K562 (cell line): ENCODE results near the gene MAZ. TPM values are rescaled to one million over a fixed set of nuclear protein-coding genes. Genes with fewer than 3 reads are reported as not detected.

ENCODE experiments used
- ARID1B ChIP-seq: fragments of 450-650 bp; IDR thresholded peaks from 2 replicates; pipeline ENCODE4 v1.6.1; 2016; ENCODE audit warnings: antibody characterized with exemption, mild to moderate bottlenecking, inconsistent platforms
- ARID2 ChIP-seq: fragments of 450-650 bp; IDR thresholded peaks from 2 replicates; pipeline ENCODE4 v1.6.1; 2017; ENCODE audit warnings: antibody characterized with exemption, mild to moderate bottlenecking
- CBFA2T3 ChIP-seq: fragments of 450-650 bp; IDR thresholded peaks from 2 replicates; pipeline ENCODE4 v1.6.1; 2017
- FOXA3 ChIP-seq, 2 experiments: fragments of 450-650 bp in 1 of 2; sonication (generic) in 1 of 2; formaldehyde crosslinking; IDR thresholded peaks in 1 of 2; conservative IDR thresholded peaks in 1 of 2; 2 replicates each; pipeline versions ENCODE4 v1.4.0 to v1.8.0; 2020 to 2022; ENCODE audit warnings: mild to moderate bottlenecking in 2 of 2, missing genetic modification reagents in 1 of 2
- HEY1 ChIP-seq: fragments of 250-450 bp; sonication (Bioruptor Pico); IDR thresholded peaks from 2 replicates; pipeline ENCODE4 v1.5.0; 2020; ENCODE audit warnings: mild to moderate bottlenecking, moderate library complexity, borderline replicate concordance
- HMG20B ChIP-seq: fragments of 250-450 bp; sonication (Bioruptor Pico); IDR thresholded peaks from 2 replicates; pipeline ENCODE4 v1.5.0; 2021; ENCODE audit warnings: mild to moderate bottlenecking
- POLR2AphosphoS2 ChIP-seq: IDR thresholded peaks from 2 replicates; pipeline ENCODE4 v1.6.1; 2012; ENCODE audit warnings: low read length, improper control_type of control experiment
- PTTG1 ChIP-seq: fragments of 450-650 bp; IDR thresholded peaks from 2 replicates; pipeline ENCODE4 v1.6.1; 2016; ENCODE audit warnings: low read depth, mild to moderate bottlenecking, missing genetic modification characterization, missing compliant biosample characterization
- TAL1 ChIP-seq: fragments of 450-650 bp; IDR thresholded peaks from 2 replicates; pipeline ENCODE4 v1.6.1; 2016; ENCODE audit warnings: mild to moderate bottlenecking
- TCF3 ChIP-seq: sonication (generic); formaldehyde crosslinking; IDR thresholded peaks from 2 replicates; pipeline ENCODE4 v1.4.0; 2020; ENCODE audit warnings: mild to moderate bottlenecking, missing genetic modification reagents
- ZKSCAN1 ChIP-seq: fragments of 150-350 bp; IDR thresholded peaks from 2 replicates; pipeline ENCODE4 v1.6.1; 2016; ENCODE audit warnings: low read depth, low read length
- ZNF197 ChIP-seq: fragments of 200-800 bp; sonication (Bioruptor generic); IDR thresholded peaks from 2 replicates; pipeline ENCODE4 v1.6.1; 2016; ENCODE audit warnings: low read depth, missing genetic modification characterization, missing compliant biosample characterization
- polyA plus RNA-seq, 8 experiments: library from polyadenylated mRNA; depleted of rRNA in 4 of 8; stranded (reverse) in 5 of 8; unstranded in 3 of 8; fragments of >200 nt; fragmentation: Nextera tagmentation in 2 of 8; fragmentation: Illumina TruSeq in 1 of 8; extraction: Ambion mirVana in 2 of 8; extraction: Trizol in 1 of 8; gene quantifications; 2 replicates each; pipeline versions ENCODE4 v1.2.1 to v1.2.3, GENCODE V29; 2011 to 2014; ENCODE audit warnings: inconsistent platforms in 1 of 8, missing spikeins in 1 of 8
- total RNA-seq, 7 experiments: library from RNA; depleted of rRNA in 6 of 7; stranded (reverse); fragments of >200 nt in 6 of 7; fragmentation: Illumina TruSeq in 2 of 7; extraction: Trizol in 2 of 7; gene quantifications; 2 replicates each; pipeline versions ENCODE4 v1.2.1 to v1.2.3, GENCODE V29; 2011 to 2021; ENCODE audit warnings: low replicate concordance in 1 of 7
- TF ChIP-seq, protein P1 (sequence below): sonication (generic); formaldehyde crosslinking; IDR thresholded peaks from 2 replicates; pipeline ENCODE4 v1.8.1; 2023; ENCODE audit warnings: mild to moderate bottlenecking, missing genetic modification reagents
- TF ChIP-seq, protein P2 (sequence below): fragments of 250-450 bp; sonication (Bioruptor Pico); IDR thresholded peaks from 2 replicates; pipeline ENCODE4 v1.4.0; 2020; ENCODE audit warnings: mild to moderate bottlenecking, moderate library complexity, borderline replicate concordance
- TF ChIP-seq, protein P3 (sequence below): sonication (generic); formaldehyde crosslinking; IDR thresholded peaks from 2 replicates; pipeline ENCODE4 v1.9.0; 2022; ENCODE audit warnings: mild to moderate bottlenecking, missing genetic modification reagents
- TF ChIP-seq, protein P4 (sequence below): sonication (generic); formaldehyde crosslinking; IDR thresholded peaks from 2 replicates; pipeline ENCODE4 v1.8.0; 2022; ENCODE audit warnings: mild to moderate bottlenecking, missing genetic modification reagents
- TF ChIP-seq, protein P5 (sequence below): fragments of 250-450 bp; sonication (Bioruptor Pico); IDR thresholded peaks from 2 replicates; pipeline ENCODE4 v1.5.0; 2020; ENCODE audit warnings: mild to moderate bottlenecking

MAZ gene
- total and polyA plus RNA-seq, 9 of the 15 experiments (the other 6 are each of a cell fraction or from before 2014, with no cell fraction given): 45.4 to 532 (median 250) TPM

DNA sequence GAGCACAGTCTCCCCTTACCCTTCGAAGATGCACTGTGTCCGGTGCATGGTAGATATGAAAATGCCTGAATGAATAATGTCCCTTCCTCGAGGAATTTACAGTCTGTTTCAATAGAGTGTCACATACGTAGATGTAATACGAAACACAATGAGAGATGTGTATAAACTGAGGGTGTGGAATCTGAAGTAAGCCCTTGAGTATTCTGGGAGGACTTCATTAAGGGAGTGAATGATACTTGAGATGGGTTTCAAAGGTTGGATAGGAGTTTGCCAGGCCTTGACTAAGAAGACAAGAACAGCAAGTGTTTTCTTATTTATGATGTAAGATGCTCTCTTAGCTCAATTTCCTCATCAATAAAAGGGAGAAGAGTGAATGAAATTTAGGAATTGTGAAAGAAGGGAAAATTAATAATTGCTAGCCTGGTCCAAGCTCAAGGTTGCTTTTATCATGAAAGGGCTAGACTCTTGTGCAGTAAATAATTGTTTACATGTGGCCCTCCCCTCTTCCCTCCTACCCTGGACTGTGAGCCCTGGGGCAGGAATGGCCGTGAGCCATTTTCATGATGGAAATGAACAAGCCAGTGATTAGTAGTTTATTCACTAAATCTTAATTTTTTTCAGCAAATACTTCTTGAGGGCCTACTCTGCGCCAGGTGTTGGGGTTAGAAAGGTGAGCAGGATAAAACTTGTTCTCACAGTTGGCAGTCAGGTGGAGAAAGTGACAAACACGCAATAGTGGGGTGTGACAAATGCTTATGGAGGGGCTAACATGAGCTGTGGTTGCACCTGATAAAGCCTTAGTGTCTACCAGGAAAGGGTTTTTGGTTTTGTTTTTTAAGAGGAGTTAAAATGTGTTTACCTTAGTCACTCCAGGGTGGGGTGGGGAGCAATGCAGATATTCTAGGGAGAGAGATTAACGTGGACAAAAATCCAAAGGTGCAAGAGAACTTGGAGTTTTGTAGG is 14.2 kb upstream of the MAZ start (continued):
- TF ChIP-seq, protein P1, sequence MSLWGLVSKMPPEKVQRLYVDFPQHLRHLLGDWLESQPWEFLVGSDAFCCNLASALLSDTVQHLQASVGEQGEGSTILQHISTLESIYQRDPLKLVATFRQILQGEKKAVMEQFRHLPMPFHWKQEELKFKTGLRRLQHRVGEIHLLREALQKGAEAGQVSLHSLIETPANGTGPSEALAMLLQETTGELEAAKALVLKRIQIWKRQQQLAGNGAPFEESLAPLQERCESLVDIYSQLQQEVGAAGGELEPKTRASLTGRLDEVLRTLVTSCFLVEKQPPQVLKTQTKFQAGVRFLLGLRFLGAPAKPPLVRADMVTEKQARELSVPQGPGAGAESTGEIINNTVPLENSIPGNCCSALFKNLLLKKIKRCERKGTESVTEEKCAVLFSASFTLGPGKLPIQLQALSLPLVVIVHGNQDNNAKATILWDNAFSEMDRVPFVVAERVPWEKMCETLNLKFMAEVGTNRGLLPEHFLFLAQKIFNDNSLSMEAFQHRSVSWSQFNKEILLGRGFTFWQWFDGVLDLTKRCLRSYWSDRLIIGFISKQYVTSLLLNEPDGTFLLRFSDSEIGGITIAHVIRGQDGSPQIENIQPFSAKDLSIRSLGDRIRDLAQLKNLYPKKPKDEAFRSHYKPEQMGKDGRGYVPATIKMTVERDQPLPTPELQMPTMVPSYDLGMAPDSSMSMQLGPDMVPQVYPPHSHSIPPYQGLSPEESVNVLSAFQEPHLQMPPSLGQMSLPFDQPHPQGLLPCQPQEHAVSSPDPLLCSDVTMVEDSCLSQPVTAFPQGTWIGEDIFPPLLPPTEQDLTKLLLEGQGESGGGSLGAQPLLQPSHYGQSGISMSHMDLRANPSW: no peak
- TF ChIP-seq FOXA3 (CRISPR knock-in tag; conservative IDR thresholded peaks at IDR 0.05 in 1 of 2, IDR thresholded peaks at IDR 0.05 in 1 of 2) (peak in 1 of 2 experiments; percentile 19; a peak in 1 of 4 replicates), ARID2 (no peak), PTTG1 (tag) (no peak), POLR2AphosphoS2 (no peak), TAL1 (peak; percentile 28; the same call in 1 of the 2 replicates), HMG20B (CRISPR knock-in tag) (no peak), ZNF197 (no peak), ZKSCAN1 (peak; percentile 84), TCF3 (CRISPR knock-in tag) (peak; percentile 54; the same call in 1 of the 2 replicates), HEY1 (no peak), ARID1B (peak; percentile 50), CBFA2T3 (peak; percentile 53)
- TF ChIP-seq, protein P2, sequence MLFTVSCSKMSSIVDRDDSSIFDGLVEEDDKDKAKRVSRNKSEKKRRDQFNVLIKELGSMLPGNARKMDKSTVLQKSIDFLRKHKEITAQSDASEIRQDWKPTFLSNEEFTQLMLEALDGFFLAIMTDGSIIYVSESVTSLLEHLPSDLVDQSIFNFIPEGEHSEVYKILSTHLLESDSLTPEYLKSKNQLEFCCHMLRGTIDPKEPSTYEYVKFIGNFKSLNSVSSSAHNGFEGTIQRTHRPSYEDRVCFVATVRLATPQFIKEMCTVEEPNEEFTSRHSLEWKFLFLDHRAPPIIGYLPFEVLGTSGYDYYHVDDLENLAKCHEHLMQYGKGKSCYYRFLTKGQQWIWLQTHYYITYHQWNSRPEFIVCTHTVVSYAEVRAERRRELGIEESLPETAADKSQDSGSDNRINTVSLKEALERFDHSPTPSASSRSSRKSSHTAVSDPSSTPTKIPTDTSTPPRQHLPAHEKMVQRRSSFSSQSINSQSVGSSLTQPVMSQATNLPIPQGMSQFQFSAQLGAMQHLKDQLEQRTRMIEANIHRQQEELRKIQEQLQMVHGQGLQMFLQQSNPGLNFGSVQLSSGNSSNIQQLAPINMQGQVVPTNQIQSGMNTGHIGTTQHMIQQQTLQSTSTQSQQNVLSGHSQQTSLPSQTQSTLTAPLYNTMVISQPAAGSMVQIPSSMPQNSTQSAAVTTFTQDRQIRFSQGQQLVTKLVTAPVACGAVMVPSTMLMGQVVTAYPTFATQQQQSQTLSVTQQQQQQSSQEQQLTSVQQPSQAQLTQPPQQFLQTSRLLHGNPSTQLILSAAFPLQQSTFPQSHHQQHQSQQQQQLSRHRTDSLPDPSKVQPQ (CRISPR knock-in tag): no peak
- TF ChIP-seq, protein P3, sequence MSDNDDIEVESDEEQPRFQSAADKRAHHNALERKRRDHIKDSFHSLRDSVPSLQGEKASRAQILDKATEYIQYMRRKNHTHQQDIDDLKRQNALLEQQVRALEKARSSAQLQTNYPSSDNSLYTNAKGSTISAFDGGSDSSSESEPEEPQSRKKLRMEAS (CRISPR knock-in tag): no peak
- TF ChIP-seq, protein P4, sequence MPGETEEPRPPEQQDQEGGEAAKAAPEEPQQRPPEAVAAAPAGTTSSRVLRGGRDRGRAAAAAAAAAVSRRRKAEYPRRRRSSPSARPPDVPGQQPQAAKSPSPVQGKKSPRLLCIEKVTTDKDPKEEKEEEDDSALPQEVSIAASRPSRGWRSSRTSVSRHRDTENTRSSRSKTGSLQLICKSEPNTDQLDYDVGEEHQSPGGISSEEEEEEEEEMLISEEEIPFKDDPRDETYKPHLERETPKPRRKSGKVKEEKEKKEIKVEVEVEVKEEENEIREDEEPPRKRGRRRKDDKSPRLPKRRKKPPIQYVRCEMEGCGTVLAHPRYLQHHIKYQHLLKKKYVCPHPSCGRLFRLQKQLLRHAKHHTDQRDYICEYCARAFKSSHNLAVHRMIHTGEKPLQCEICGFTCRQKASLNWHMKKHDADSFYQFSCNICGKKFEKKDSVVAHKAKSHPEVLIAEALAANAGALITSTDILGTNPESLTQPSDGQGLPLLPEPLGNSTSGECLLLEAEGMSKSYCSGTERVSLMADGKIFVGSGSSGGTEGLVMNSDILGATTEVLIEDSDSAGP (CRISPR knock-in tag): no peak
- TF ChIP-seq, protein P5, sequence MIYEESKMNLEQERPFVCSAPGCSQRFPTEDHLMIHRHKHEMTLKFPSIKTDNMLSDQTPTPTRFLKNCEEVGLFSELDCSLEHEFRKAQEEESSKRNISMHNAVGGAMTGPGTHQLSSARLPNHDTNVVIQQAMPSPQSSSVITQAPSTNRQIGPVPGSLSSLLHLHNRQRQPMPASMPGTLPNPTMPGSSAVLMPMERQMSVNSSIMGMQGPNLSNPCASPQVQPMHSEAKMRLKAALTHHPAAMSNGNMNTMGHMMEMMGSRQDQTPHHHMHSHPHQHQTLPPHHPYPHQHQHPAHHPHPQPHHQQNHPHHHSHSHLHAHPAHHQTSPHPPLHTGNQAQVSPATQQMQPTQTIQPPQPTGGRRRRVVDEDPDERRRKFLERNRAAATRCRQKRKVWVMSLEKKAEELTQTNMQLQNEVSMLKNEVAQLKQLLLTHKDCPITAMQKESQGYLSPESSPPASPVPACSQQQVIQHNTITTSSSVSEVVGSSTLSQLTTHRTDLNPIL (CRISPR knock-in tag): no peak
